Activated naive CD4-positive, alpha-beta T cell treated with anti-CD3 and anti-CD28 coated beads for 36 hours (primary cell): ENCODE results near the gene MAN2B2. TPM values are rescaled to one million over a fixed set of nuclear protein-coding genes. Genes with fewer than 3 reads are reported as not detected.

Experiments used
- CTCF ChIA-PET: fragments of 350-600 bp; sonication (Branson Sonifier 250); formaldehyde crosslinking; loops from one replicate; lab custom pipeline; 2021; ENCODE audit warnings: antibody characterized with exemption; lab: Charles Lee
- DNase-seq: peaks from one replicate; pipeline ENCODE4 v3.0.0-alpha.2; 2020
- H3K27ac Mint-ChIP-seq: one replicate; pipeline ENCODE4 v1.8.0; 2021; ENCODE audit warnings: mild to moderate bottlenecking, mixed read lengths
- H3K27me3 Mint-ChIP-seq: one replicate; pipeline ENCODE4 v1.8.0; 2021; ENCODE audit warnings: low read depth, mixed read lengths
- H3K36me3 Mint-ChIP-seq: one replicate; pipeline ENCODE4 v1.8.0; 2021; ENCODE audit warnings: low read depth, mixed read lengths
- H3K4me1 Mint-ChIP-seq: one replicate; pipeline ENCODE4 v1.8.0; 2021; ENCODE audit warnings: low read depth, mixed read lengths
- H3K4me3 Mint-ChIP-seq: one replicate; pipeline ENCODE4 v1.8.0; 2021; ENCODE audit warnings: mild to moderate bottlenecking, moderate library complexity, mixed read lengths
- H3K9me3 Mint-ChIP-seq: one replicate; pipeline ENCODE4 v1.8.0; 2021; ENCODE audit warnings: mixed read lengths
- intact Hi-C: fragments of 100-400 bp; cut with micrococcal nuclease; formaldehyde crosslinking; loops from one replicate; pipeline ENCODE4 v1.15.1; 2023
- total RNA-seq, 2 experiments: library from RNA; stranded (reverse); gene quantifications; one replicate each; pipeline ENCODE4 v1.2.3, GENCODE V29; 2021

Gene MAN2B2
- total RNA-seq, 2 experiments from 2014 or later = 12.7 to 12.8 TPM

DNA sequence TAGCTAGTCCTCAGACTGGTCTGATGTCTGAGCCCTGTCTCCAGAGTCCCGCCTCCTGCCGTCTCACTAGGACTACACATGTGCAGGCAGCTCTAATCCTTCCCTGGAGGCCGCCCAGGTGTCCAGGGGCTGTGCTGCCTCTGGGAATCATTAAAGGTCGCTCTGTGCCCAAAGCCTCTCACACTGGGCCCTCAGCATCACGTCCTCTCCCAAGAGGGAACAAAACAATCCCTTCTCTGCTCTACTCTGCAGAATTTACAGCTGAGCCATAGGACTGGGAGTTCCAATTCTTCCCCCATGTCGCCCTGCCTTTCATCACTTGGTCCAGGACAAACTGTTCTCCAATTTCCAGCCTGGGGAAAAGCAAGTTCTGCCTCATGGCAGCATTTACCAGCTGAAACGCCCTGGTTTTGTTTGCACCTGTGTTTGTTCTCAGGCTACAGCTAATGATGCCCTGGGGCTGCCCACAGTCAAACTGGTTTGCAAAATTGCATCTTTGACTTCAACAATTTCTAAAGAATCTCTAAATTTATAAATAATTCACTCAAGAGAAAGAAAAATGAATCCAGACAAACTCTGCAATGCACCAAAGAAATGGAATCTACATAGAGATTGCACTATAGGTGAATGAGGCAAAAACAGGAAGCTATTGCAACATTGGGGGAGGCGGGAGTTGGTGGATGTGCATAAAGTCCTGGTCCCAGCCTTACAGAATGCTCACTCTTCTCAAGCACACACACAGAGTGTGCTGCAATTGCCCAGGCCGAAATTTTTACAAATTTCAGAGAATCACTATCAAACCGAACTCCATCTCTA is 58.3 kb downstream of the MAN2B2 start:
- CTCF ChIA-PET = no interaction called here
- Mint-ChIP-seq H3K36me3 (no peaks in the 10 kb centered on the region), H3K27ac (peak overlapping the region; percentile 50), H3K9me3 (peaks cover 3% of the 10 kb centered on the region), H3K4me3 (no peak overlapping the region), H3K27me3 (no peaks in the 10 kb centered on the region), H3K4me1 (peaks cover 7% of the 10 kb centered on the region)
- peak; percentile 41 for DNase-seq
- intact Hi-C loops = no loop called here

DNA sequence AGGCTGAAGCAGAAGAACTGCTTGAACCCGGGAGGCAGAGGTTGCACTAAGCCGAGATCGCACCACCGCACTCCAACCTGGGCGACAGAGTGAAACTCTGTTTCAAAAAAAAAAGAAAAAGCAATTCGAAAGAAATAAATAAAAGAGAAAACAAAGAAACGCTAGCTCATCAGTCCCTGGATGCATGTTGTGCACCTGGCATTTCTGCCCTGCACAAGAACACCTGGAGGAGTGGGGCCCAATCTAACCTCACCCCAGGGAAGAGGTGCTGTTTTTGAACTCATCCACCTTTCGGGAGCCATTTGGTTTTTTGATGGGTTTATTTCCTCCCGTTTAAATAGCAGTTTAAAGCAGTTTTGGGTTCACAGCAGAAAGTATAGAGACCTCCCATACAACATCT is 59.8 kb downstream of the MAN2B2 start:
- H3K27ac Mint-ChIP-seq = no peak overlapping the region
- CTCF ChIA-PET = interaction anchor here (0.6 to 1.0 kb wide), 2 partner anchors 18 to 719 kb away, joined by 3 to 4 read pairs; no protein-coding TSS in a partner anchor
- H3K36me3 Mint-ChIP-seq = no peaks in the 10 kb centered on the region

GRCh38 chr4:6639137-6639680 is 64.2 kb downstream of the MAN2B2 start:
- no peak overlapping the region for H3K4me3 Mint-ChIP-seq
- DNase-seq = no peak

More for the DNA sequence above, 59.8 kb downstream of the MAN2B2 start:
- no peak overlapping the region for H3K4me3 Mint-ChIP-seq
- intact Hi-C loops = no loop called here
- peaks cover 7% of the 10 kb centered on the region for H3K4me1 Mint-ChIP-seq
- H3K27me3 Mint-ChIP-seq = no peaks in the 10 kb centered on the region
- H3K9me3 Mint-ChIP-seq = peaks cover 3% of the 10 kb centered on the region
- DNase-seq = no peak

GRCh38 chr4:6640292-6641163 is 65.5 kb downstream of the MAN2B2 start, which contains the start of gene MRFAP1:
Gene MRFAP1 (plus strand): TSS chr4:6640685. CDS start chr4:6640863, 178 bp downstream.
- CTCF ChIA-PET = interaction anchor here (0.6 to 1.0 kb wide), 3 partner anchors 9 to 74 kb away, joined by 3 read pairs; no protein-coding TSS in a partner anchor
- DNase-seq = peak; percentile 96
- H3K4me3 Mint-ChIP-seq = peak within 1 kb of the TSS; percentile 98
- peaks cover 36% of the 10 kb centered on the region for H3K36me3 Mint-ChIP-seq
- no peaks in the 10 kb centered on the region for H3K27me3 Mint-ChIP-seq
- intact Hi-C loops = loop anchor here (1.0 to 2.0 kb wide), 11 partner anchors 18 to 462 kb away; partner anchors contain the start of genes BLOC1S4, KIAA0232, MAN2B2 and MRFAP1L1
- peaks cover 3% of the 10 kb centered on the region for H3K9me3 Mint-ChIP-seq
- peaks cover 28% of the 10 kb centered on the region for H3K4me1 Mint-ChIP-seq
- H3K27ac Mint-ChIP-seq = peak within 1 kb of the TSS; percentile 99

More at GRCh38 chr4:6639137-6639680, 64.2 kb downstream of the MAN2B2 start:
- H3K9me3 Mint-ChIP-seq = peaks cover 3% of the 10 kb centered on the region
- intact Hi-C loops = no loop called here
- H3K27ac Mint-ChIP-seq = peak overlapping the region; percentile 65
- H3K36me3 Mint-ChIP-seq = peaks cover 36% of the 10 kb centered on the region
- CTCF ChIA-PET = interaction anchor here (0.6 to 1.0 kb wide), 3 partner anchors 8 to 334 kb away, joined by 3 read pairs; partner anchors contain the start of gene S100P
- H3K4me1 Mint-ChIP-seq = peaks cover 25% of the 10 kb centered on the region
- H3K27me3 Mint-ChIP-seq = no peaks in the 10 kb centered on the region

DNA sequence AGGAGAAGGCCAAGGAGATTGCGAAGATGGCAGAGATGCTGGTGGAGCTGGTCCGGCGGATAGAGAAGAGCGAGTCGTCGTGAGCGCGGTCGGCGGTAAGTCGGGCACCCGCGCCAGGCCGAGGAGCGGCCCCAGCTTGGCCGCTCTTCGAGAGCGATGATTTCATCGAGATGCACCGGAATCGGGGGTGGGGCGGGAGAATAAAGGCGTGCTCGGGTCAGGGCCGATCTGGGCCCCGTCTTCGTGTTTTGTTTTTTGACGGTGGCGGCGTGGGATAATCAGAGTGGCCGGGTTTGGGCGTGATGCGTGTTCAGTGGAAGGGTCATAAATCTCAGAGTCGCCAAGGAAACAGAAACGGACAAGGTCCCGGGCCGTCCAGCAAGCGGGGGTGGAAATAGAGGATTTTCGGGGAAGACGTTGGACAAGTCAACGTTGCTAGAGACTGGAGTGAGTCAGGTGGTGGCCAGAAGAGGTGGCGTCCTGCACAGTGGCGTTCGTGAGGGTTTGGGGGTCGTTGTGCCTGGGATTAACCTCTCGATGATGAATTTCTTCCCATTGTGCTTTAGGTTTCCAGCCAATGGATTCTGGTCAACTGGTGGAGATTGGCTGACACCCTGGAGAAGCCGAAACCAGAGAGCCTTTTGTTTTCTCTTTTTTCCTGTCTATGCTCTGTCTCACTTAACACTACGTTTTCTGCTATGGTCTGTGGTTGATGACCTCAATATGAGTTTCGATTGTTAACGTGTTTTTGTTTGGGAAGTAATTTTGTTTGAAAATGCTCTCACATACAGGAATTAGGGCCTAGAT is 66.4 kb downstream of the MAN2B2 start:
- H3K27ac Mint-ChIP-seq = peak overlapping the region; percentile 99
- H3K9me3 Mint-ChIP-seq = peaks cover 3% of the 10 kb centered on the region
- peak overlapping the region; percentile 98 for H3K4me3 Mint-ChIP-seq
- peaks cover 36% of the 10 kb centered on the region for H3K36me3 Mint-ChIP-seq
- CTCF ChIA-PET = interaction anchor here (0.6 to 2.3 kb wide), 6 partner anchors 23 to 428 kb away, joined by 3 to 8 read pairs (median 3); no protein-coding TSS in a partner anchor
- intact Hi-C loops = loop anchor here (1.0 to 2.0 kb wide), 4 partner anchors 17 to 373 kb away; partner anchors contain the start of genes MAN2B2 and WFS1
- DNase-seq = peak; percentile 56
- H3K4me1 Mint-ChIP-seq = peaks cover 28% of the 10 kb centered on the region
- H3K27me3 Mint-ChIP-seq = no peaks in the 10 kb centered on the region

DNA sequence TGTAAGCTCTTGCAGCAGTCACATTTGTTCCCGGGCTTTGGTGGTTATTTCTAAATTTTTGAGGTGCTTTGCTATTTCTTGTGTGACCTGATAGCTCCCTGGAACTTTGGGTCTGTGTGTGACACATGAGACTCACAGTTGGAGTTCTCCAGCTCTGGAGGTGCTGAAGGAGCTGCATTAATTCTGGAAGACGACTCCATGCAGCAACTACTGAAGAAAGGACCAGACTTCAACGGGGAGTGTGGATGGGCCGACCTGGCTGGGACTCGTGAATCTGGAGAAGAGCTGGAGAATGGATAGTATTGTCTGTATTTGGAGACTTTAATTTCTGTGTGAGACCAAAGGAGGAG is 67.0 kb downstream of the MAN2B2 start:
- peaks cover 3% of the 10 kb centered on the region for H3K9me3 Mint-ChIP-seq
- no peaks in the 10 kb centered on the region for H3K27me3 Mint-ChIP-seq
- H3K36me3 Mint-ChIP-seq = peaks cover 36% of the 10 kb centered on the region
- peak overlapping the region; percentile 98 for H3K4me3 Mint-ChIP-seq
- intact Hi-C loops = loop anchor here (1.0 to 2.0 kb wide), 4 partner anchors 17 to 373 kb away; partner anchors contain the start of genes MAN2B2 and WFS1
- H3K27ac Mint-ChIP-seq = peak overlapping the region; percentile 99
- DNase-seq = no peak
- CTCF ChIA-PET = interaction anchor here (0.6 to 2.3 kb wide), 5 partner anchors 22 to 428 kb away, joined by 3 to 8 read pairs (median 3); no protein-coding TSS in a partner anchor
- H3K4me1 Mint-ChIP-seq = peaks cover 28% of the 10 kb centered on the region

DNA sequence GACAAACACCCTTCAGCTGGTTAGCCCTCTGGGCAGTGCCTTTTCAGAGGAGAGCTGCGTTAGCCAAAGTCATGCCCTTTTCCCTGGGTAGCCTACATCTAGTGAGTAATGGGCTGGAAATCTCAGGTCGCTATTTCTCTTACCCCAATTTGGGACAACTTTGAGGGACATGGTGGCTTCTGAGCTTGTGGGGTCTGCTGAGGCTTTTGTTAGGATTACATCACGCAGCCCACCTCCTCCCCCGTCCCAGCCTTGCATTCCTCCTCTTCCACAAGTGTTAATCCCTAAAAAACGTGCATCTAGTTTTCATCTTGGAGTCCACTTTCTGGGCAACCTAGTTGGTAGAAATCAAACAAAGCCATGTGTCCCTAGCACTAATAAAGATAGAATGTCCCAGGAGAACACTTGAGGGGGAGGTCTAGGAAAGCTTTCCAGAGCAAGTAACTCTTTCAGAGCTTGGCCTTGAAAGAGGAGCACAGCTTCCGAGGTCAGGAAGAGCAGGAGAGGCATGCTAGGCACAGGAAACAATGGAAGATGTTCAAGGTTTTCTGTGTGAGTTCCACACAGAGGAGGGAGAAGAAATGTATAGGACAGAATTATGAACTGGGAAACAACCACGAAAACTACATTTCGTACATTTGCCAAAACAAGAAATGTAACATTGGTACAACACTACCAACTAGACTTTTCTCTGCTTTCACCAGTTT is 68.3 kb downstream of the MAN2B2 start:
- Mint-ChIP-seq H3K27me3 (no peaks in the 10 kb centered on the region), H3K4me3 (no peak overlapping the region), H3K36me3 (peaks cover 36% of the 10 kb centered on the region), H3K9me3 (no peaks in the 10 kb centered on the region), H3K4me1 (peaks cover 28% of the 10 kb centered on the region), H3K27ac (peak overlapping the region; percentile 99)
- CTCF ChIA-PET = interaction anchor here (1.0 to 2.3 kb wide), 2 partner anchors 21 to 29 kb away, joined by 3 to 8 read pairs; no protein-coding TSS in a partner anchor
- DNase-seq = no peak
- intact Hi-C loops = no loop called here

DNA sequence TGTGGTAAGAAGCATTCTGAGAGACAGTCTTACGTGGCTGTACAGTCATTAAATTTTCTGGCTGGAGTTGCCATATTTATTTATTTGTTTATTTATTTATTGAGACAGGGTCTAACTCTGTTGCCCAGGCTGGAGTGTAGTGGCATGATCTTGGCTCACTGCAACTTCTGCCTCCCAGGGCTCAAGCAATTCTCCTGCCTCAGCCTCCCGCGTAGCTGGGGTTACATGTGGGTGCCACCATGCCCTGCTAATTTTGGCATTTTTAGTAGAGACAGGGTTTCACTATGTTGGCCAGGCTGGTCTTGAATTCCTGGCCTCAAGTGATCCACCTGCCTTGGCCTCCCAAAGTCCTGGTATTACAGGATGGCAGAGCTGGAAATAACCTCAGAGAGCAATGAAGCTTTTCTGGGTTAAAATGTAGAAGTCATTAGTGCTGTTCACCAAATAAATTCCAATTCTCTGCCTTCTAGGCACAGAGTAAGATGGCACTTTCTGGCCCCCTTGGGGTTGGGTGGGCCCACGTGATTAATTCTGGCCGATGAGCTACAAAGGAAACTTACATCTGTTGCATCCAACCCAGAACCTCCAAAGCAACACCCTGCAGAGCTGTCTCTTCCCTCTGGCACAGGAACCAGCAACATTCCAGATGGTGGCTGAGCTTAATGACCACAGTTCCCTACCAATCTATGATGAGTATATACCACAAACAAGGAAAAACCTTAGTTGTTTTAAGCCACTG is 70.0 kb downstream of the MAN2B2 start:
- Mint-ChIP-seq H3K36me3 (peaks cover 36% of the 10 kb centered on the region), H3K4me3 (no peak overlapping the region), H3K27me3 (no peaks in the 10 kb centered on the region), H3K9me3 (no peaks in the 10 kb centered on the region), H3K27ac (no peak overlapping the region), H3K4me1 (peaks cover 28% of the 10 kb centered on the region)
- CTCF ChIA-PET = interaction anchor here (0.6 to 1.9 kb wide), 3 partner anchors 25 to 329 kb away, joined by 3 to 5 read pairs (median 4); no protein-coding TSS in a partner anchor
- intact Hi-C loops = no loop called here
- no peak for DNase-seq

DNA sequence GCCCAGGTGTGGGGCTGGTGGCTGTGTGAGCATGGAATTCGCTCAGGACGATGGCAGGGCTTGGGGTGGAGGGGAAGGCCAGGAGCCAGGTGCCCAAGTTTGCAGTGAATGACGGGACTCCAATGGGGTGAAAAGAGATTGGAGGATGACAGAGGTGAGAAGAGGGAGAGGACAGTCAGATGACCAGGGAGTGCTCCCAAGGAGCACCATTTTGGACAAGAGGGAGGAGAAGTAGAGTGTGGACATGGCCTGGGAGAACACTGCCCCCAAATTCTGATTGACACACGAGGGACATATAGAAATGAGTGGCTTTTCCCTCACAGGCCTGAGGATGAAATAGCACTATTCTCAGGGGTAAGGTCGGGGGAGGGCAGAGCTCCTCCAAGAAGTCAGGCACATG is 72.2 kb downstream of the MAN2B2 start:
- no peaks in the 10 kb centered on the region for H3K9me3 Mint-ChIP-seq
- CTCF ChIA-PET = no interaction called here
- H3K36me3 Mint-ChIP-seq = peaks cover 15% of the 10 kb centered on the region
- H3K4me3 Mint-ChIP-seq = no peak overlapping the region
- no peak overlapping the region for H3K27ac Mint-ChIP-seq
- H3K4me1 Mint-ChIP-seq = peaks cover 20% of the 10 kb centered on the region
- no peaks in the 10 kb centered on the region for H3K27me3 Mint-ChIP-seq
- intact Hi-C loops = no loop called here
- no peak for DNase-seq

DNA sequence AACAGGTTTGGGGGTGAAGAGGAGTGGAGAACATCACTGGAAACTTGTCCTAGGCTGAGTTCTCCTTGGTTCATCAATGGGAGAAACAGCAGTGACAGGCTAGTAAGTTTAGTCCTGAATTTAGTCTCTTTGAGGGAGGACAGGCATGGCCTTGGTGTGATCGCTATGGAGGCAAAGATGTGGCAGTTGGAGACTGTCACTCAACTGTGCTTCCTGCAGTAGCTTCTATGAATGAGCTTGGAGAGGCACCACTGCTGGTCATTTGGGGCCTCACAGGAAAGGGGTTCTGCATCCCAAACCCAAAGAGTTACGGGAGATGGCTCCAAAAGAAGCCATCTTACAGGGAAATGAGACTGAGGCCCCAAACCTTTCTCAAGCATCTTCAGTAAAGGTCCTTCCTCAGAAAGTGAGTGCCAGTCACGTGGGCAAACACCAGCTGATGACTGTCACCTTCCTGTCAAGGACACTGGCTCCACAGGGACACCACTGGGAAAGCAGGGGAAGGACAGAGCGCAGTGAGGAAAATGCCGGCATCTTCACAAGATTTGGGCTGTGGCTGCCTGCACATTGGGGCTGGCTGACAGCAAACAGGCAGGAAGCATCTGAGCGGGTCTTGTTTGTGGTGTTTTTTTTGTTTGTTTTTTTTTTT is 72.7 kb downstream of the MAN2B2 start:
- intact Hi-C loops = no loop called here
- peaks cover 14% of the 10 kb centered on the region for H3K4me1 Mint-ChIP-seq
- no peak overlapping the region for H3K27ac Mint-ChIP-seq
- H3K27me3 Mint-ChIP-seq = no peaks in the 10 kb centered on the region
- no peak overlapping the region for H3K4me3 Mint-ChIP-seq
- no peaks in the 10 kb centered on the region for H3K9me3 Mint-ChIP-seq
- H3K36me3 Mint-ChIP-seq = peaks cover 10% of the 10 kb centered on the region
- no peak for DNase-seq
- CTCF ChIA-PET = no interaction called here
